ENCODE data around the gene TMEM204.

Gene TMEM204

DNA sequence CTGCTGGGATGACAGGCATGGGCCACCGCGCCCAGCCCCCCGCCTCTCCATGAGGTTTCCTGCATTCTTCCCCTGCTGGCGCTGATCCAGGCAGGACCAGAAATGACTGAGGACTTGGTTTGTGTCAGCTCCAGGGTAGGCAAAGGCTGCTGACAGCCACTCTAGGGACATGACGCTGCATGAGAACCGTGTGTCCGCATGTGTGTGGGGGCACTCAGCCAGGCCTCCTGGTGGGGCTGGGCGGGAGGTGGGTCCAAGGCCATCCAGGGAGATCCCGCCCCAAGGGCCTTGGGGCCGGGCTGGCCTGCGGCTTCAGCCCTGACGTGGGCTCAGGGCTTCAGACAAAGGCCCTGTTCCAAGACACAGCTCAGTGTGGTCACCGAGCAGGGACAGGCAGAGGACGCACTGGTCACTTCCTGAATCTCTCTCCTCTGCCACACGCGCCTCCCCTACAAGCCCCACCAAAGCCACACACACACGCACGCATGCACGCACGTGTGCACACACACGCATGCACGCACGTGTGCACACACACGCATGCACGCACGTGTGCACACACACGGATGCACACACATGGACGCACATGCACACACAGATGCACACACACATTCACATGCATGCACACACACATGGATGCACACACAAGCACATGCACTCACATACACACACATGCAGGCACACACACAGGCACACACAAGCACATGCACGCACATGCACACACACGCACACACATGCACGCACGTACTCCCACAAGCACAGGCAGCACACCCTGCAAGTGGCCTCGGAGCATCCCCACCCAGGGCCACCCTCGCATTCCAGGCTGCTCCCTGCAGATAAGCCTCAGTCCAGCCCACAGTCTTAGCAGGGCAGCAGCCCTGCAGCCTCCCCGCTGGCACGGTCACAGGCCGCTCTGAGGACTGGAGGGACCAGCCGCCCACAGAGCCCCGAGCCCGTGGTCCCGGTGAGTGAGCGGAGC lies 5.3 kb upstream of the TMEM204 start:
- Histone ChIP-seq H3K27me3 (replicated peaks; ENCODE audit: control insufficient read depth, insufficient read depth, low read length) (no peaks in the 10 kb centered on the region; the same call in 1 of the 2 replicates), H3K4me3 (replicated peaks; ENCODE audit: low read depth, low read length) (no peak overlapping the region), H3K36me3 (ENCODE audit: control insufficient read depth, insufficient read depth, low read length) (no peaks in the 10 kb centered on the region)
- TF ChIP-seq, protein P1, sequence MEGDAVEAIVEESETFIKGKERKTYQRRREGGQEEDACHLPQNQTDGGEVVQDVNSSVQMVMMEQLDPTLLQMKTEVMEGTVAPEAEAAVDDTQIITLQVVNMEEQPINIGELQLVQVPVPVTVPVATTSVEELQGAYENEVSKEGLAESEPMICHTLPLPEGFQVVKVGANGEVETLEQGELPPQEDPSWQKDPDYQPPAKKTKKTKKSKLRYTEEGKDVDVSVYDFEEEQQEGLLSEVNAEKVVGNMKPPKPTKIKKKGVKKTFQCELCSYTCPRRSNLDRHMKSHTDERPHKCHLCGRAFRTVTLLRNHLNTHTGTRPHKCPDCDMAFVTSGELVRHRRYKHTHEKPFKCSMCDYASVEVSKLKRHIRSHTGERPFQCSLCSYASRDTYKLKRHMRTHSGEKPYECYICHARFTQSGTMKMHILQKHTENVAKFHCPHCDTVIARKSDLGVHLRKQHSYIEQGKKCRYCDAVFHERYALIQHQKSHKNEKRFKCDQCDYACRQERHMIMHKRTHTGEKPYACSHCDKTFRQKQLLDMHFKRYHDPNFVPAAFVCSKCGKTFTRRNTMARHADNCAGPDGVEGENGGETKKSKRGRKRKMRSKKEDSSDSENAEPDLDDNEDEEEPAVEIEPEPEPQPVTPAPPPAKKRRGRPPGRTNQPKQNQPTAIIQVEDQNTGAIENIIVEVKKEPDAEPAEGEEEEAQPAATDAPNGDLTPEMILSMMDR (IDR thresholded peaks at IDR 0.05; ENCODE audit: insufficient read depth, low read length, poor library complexity, severe bottlenecking), result no peak
- no peak for DNase-seq (ENCODE audit: extremely low read depth, insufficient read length)

DNA sequence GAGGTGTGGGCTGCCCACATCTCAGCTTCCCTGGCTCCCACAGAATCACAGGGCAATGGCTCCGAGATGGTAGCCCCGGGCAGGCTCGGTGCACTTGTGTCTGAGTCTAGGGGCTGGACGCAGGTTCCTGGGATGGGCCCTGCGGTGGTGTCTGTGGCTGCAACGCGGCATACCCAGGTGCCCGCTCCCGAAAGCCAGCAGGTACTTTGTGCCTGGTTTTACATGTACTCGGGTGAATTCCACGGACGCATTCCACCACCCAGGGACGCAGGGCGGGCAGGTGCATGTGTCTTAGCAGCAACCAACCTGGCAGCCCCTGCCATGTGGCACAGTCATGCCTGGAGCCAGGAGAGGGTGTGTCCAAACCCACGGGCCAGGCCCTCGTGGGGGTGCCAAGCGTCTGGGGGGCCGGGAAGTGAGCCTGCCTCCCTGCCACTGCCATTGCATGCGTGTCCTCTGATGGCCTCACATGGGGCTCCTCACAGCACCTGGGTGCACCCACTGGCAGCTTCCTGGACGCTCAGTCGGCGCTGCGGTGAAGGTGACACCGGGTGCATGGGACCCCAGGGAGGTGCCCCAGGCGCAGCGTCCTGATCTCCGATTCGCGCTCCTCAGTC lies 4.4 kb upstream of the TMEM204 start:
- TF ChIP-seq, protein P1 (IDR thresholded peaks at IDR 0.05; ENCODE audit: insufficient read depth, low read length, poor library complexity, severe bottlenecking), result no peak
- no peak for DNase-seq (ENCODE audit: extremely low read depth, insufficient read length)
- no peaks in the 10 kb centered on the region; the same call in 1 of the 2 replicates for H3K27me3 ChIP-seq (replicated peaks; ENCODE audit: control insufficient read depth, insufficient read depth, low read length)
- H3K4me3 ChIP-seq (replicated peaks; ENCODE audit: low read depth, low read length), result no peak overlapping the region
- H3K36me3 ChIP-seq (ENCODE audit: control insufficient read depth, insufficient read depth, low read length), result no peaks in the 10 kb centered on the region

DNA sequence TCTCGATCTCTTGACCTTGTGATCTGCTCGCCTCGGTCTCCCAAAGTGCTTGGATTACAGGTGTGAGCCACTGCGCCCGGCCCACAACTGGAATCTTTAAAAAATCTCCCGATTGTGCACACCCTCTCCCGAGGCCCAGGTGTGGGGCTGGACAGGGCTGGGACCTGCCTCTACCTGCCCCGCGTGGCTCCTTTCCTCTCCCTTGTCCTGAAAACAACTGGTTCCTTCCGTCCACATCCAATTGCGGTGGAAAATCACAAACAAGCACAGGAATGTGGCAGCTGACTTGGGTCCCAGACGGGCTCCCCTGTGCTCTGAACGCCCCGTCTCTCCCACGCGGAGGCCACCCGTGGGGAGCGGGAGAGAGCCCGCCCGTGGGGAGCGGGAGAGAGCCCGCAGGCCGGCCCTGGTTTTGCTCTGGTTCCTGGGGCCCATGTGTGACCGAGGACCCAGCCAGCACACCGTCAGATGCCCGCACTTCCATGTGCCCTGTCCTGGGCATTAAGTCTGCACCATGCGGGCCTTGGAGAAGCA lies 3.0 kb upstream of the TMEM204 start:
- Histone ChIP-seq H3K36me3 (ENCODE audit: control insufficient read depth, insufficient read depth, low read length) (no peaks in the 10 kb centered on the region), H3K4me3 (replicated peaks; ENCODE audit: low read depth, low read length) (no peak overlapping the region), H3K27me3 (replicated peaks; ENCODE audit: control insufficient read depth, insufficient read depth, low read length) (no peaks in the 10 kb centered on the region; the same call in 1 of the 2 replicates)
- TF ChIP-seq, protein P1 (IDR thresholded peaks at IDR 0.05; ENCODE audit: insufficient read depth, low read length, poor library complexity, severe bottlenecking), result no peak
- no peak for DNase-seq (ENCODE audit: extremely low read depth, insufficient read length)

DNA sequence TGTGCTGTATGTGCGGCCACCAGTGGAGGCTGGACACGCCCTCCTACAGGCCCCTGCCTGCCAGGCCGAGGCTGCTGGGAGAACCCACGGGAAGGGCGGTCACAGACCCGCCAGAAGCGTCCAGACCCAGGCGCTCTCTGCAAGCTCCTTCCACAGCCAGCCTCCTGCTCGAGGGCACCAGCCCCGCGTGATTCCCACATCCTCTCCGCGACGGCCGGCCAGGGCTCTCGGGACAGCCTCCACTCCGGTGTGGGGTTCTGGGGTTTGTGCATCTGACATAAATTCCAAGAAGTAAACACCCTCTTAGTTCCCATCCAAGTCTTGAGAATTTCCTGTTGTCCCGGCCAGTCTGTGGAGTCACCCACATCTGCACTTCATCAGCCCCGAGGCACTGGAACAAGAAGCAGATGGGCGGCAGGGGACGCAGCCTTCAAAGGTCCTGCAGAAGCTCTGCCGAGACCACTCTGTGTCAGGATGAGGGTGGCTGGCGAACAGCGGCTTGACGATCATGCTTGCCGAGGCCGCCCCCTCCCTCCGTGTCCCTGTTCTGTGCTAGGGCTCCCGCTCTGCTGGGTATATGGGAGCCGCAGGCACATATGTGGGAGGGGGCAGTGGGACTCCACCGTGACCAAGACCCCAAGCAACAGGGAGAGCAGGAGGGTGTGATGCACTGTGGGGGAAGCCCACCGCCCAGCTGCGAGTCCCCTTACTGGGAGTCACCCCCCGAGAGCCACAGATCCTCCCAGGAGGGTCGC lies 2.4 kb upstream of the TMEM204 start:
- Histone ChIP-seq H3K4me3 (replicated peaks; ENCODE audit: low read depth, low read length) (no peak overlapping the region), H3K27me3 (replicated peaks; ENCODE audit: control insufficient read depth, insufficient read depth, low read length) (no peaks in the 10 kb centered on the region; the same call in 1 of the 2 replicates), H3K36me3 (ENCODE audit: control insufficient read depth, insufficient read depth, low read length) (no peaks in the 10 kb centered on the region)
- TF ChIP-seq, protein P1 (IDR thresholded peaks at IDR 0.05; ENCODE audit: insufficient read depth, low read length, poor library complexity, severe bottlenecking), result no peak
- no peak for DNase-seq (ENCODE audit: extremely low read depth, insufficient read length)

DNA sequence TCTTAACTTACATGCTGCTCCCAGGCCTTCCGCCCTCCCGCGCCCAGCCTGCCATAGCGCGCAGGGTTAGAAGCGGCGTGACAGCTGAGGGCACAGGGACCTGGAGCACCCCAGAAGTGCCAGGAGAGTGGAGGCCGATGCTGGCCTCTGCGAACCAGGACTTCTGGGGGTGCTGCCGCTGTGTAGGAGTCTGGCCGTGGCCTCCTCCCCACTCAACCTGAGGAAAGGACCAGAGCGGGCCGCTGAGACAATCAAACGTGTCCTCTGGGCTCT lies 1.9 kb upstream of the TMEM204 start:
- TF ChIP-seq, protein P1 (IDR thresholded peaks at IDR 0.05; ENCODE audit: insufficient read depth, low read length, poor library complexity, severe bottlenecking), result no peak
- no peak for DNase-seq (ENCODE audit: extremely low read depth, insufficient read length)
- Histone ChIP-seq H3K4me3 (replicated peaks; ENCODE audit: low read depth, low read length) (no peak overlapping the region), H3K36me3 (ENCODE audit: control insufficient read depth, insufficient read depth, low read length) (no peaks in the 10 kb centered on the region), H3K27me3 (replicated peaks; ENCODE audit: control insufficient read depth, insufficient read depth, low read length) (no peaks in the 10 kb centered on the region; the same call in 1 of the 2 replicates)
